Neural cell (in vitro differentiated cells): ENCODE data around the gene DPYD. TPM values are rescaled to one million over a fixed set of nuclear protein-coding genes. Genes with fewer than 3 reads are reported as not detected.

Source experiments
- H2AFZ ChIP-seq: fragments of 200-600, 300-800 bp; sonication (generic), shearing (Covaris generic); 2 replicates; pipeline ENCODE4 v1.6.0; 2014; ENCODE audit warnings: low read depth, mild to moderate bottlenecking, antibody characterized with exemption, low read length, moderate library complexity
- H3F3A ChIP-seq: fragments of 200-600 bp; shearing (Covaris generic); 2 replicates; pipeline ENCODE4 v1.6.1; 2016; ENCODE audit warnings: mild to moderate bottlenecking, moderate library complexity, mixed read lengths, antibody characterized with exemption, low read length; ENCODE audit not compliant: insufficient read depth, poor library complexity, severe bottlenecking
- H3K27ac ChIP-seq: fragments of 200-600, 300-800 bp; sonication (generic), shearing (Covaris generic); 2 replicates; pipeline ENCODE4 v1.5.1; 2014; ENCODE audit warnings: mild to moderate bottlenecking, low read length, moderate library complexity
- H3K27me3 ChIP-seq: fragments of 300-800, 200-600 bp; sonication (generic), shearing (Covaris generic); 2 replicates; pipeline ENCODE4 v1.6.0; 2014; ENCODE audit warnings: mild to moderate bottlenecking, low read depth, low read length, moderate library complexity; ENCODE audit not compliant: insufficient read depth
- H3K36me3 ChIP-seq: fragments of 300-800, 200-600 bp; sonication (generic), shearing (Covaris generic); 2 replicates; pipeline ENCODE4 v1.5.1; 2014; ENCODE audit warnings: mild to moderate bottlenecking, antibody characterized with exemption, low read length, moderate library complexity; ENCODE audit not compliant: insufficient read depth
- H3K4me2 ChIP-seq: fragments of 300-800, 200-600 bp; sonication (generic), shearing (Covaris generic); 2 replicates; pipeline ENCODE4 v1.6.0; 2014; ENCODE audit warnings: mild to moderate bottlenecking, low read length
- H3K4me3 ChIP-seq: fragments of 300-800, 200-600 bp; sonication (generic), shearing (Covaris generic); 2 replicates; pipeline ENCODE4 v1.5.1; 2014; ENCODE audit warnings: mild to moderate bottlenecking, low read length, moderate library complexity
- H3K79me2 ChIP-seq: fragments of 200-600 bp; shearing (Covaris generic); replicated peaks from 2 replicates; pipeline ENCODE4 v1.6.0; 2014; ENCODE audit warnings: mild to moderate bottlenecking, low read length, moderate library complexity; ENCODE audit not compliant: insufficient read depth
- H3K9ac ChIP-seq: fragments of 300-800, 200-600 bp; sonication (generic), shearing (Covaris generic); 2 replicates; pipeline ENCODE4 v1.6.1; 2016; ENCODE audit warnings: mild to moderate bottlenecking, low read length, mixed read lengths
- H3K9me2 ChIP-seq: fragments of 200-600 bp; shearing (Covaris generic); 2 replicates; pipeline ENCODE4 v1.6.1; 2016; ENCODE audit warnings: mild to moderate bottlenecking, low read length, mixed read lengths; ENCODE audit not compliant: insufficient read depth
- H3K9me3 ChIP-seq: fragments of 200-600, 300-800 bp; sonication (generic), shearing (Covaris generic); 2 replicates; pipeline ENCODE4 v1.6.1; 2016; ENCODE audit warnings: mild to moderate bottlenecking, mixed run types, low read length, moderate library complexity, mixed read lengths
- H4K20me1 ChIP-seq: fragments of 200-600 bp; shearing (Covaris generic); 2 replicates; pipeline ENCODE4 v1.6.1; 2016; ENCODE audit warnings: mild to moderate bottlenecking, mixed run types; ENCODE audit not compliant: insufficient read depth
- EP300 ChIP-seq: fragments of 450-650 bp; conservative IDR thresholded peaks from 2 replicates; pipeline ENCODE4 v1.6.1; 2014; ENCODE audit warnings: antibody characterized with exemption, mild to moderate bottlenecking, moderate library complexity; ENCODE audit not compliant: poor library complexity, severe bottlenecking
- EZH2 ChIP-seq: fragments of 200-600, 300-800 bp; shearing (Covaris generic), sonication (generic); IDR thresholded peaks from 2 replicates; pipeline ENCODE4 v1.6.1; 2014; ENCODE audit warnings: antibody characterized with exemption, low read length, borderline replicate concordance, mild to moderate bottlenecking; ENCODE audit not compliant: insufficient read depth, poor library complexity, severe bottlenecking
- MXI1 ChIP-seq: fragments of 450-650 bp; conservative IDR thresholded peaks from 2 replicates; pipeline ENCODE4 v1.6.1; 2014; ENCODE audit warnings: antibody characterized with exemption, mild to moderate bottlenecking; ENCODE audit not compliant: poor library complexity, severe bottlenecking
- POLR2AphosphoS5 ChIP-seq: IDR thresholded peaks from 2 replicates; pipeline ENCODE4 v1.6.1; 2012
- RAD21 ChIP-seq: fragments of 450-650 bp; conservative IDR thresholded peaks from 2 replicates; pipeline ENCODE4 v1.6.1; 2014; ENCODE audit warnings: antibody characterized with exemption, mild to moderate bottlenecking, moderate library complexity
- SMC3 ChIP-seq: fragments of 450-650 bp; conservative IDR thresholded peaks from 2 replicates; pipeline ENCODE4 v1.6.1; 2014; ENCODE audit warnings: antibody characterized with exemption, mild to moderate bottlenecking, moderate library complexity; ENCODE audit not compliant: poor library complexity
- TAF1 ChIP-seq: IDR thresholded peaks from 2 replicates; pipeline ENCODE4 v1.6.1; 2012; ENCODE audit warnings: low read depth
- polyA plus RNA-seq: library from polyadenylated mRNA; depleted of rRNA; stranded (reverse); fragments of >200 nt; gene quantifications from 2 replicates; pipeline ENCODE4 v1.2.3, GENCODE V29; 2014
- TF ChIP-seq, protein P1 (sequence below): fragments of 450-650 bp; IDR thresholded peaks from 2 replicates; pipeline ENCODE4 v1.5.1; 2014; ENCODE audit warnings: antibody characterized with exemption, mild to moderate bottlenecking, moderate library complexity; ENCODE audit not compliant: poor library complexity, severe bottlenecking
- TF ChIP-seq, protein P2 (sequence below): IDR thresholded peaks from 2 replicates; pipeline ENCODE4 v1.6.1; 2012; ENCODE audit warnings: borderline replicate concordance

Gene DPYD
- polyA plus RNA-seq, 1 donor from 2014 or later: 6.7 TPM

DNA sequence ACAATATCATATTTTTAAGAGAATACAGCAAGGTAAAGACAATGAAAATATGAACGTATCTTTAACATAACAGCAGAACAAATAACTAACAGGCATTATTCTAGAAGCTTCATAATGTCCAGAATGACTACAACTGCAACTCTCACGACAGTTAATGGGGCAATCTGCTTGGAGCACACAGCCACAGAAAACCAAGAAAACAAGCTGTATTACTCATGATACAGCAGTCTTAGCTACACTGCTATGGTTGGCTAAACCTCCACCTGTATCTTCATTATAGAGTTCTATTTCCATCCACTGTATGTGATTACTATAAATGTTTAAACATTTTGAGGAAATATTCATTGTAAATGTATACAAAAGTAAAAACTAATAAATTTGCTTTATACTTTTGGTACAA, 139.9 kb downstream of the DPYD start:
- Histone ChIP-seq H3K36me3 (no peaks in the 10 kb centered on the region), H3K9me3 (no peaks in the 10 kb centered on the region), H3K9ac (no peak overlapping the region), H2AFZ (no peak overlapping the region), H3K79me2 (no peaks in the 10 kb centered on the region), H4K20me1 (no peaks in the 10 kb centered on the region), H3F3A (no peaks in the 10 kb centered on the region), H3K9me2 (no peaks in the 10 kb centered on the region), H3K27me3 (no peaks in the 10 kb centered on the region), H3K4me2 (no peak overlapping the region), H3K4me3 (no peak overlapping the region), H3K27ac (no peak overlapping the region)
- TF ChIP-seq POLR2AphosphoS5 (no peak), EZH2 (no peak), MXI1 (no peak), EP300 (no peak), TAF1 (no peak), RAD21 (no peak), SMC3 (no peak)
- TF ChIP-seq, protein P1, sequence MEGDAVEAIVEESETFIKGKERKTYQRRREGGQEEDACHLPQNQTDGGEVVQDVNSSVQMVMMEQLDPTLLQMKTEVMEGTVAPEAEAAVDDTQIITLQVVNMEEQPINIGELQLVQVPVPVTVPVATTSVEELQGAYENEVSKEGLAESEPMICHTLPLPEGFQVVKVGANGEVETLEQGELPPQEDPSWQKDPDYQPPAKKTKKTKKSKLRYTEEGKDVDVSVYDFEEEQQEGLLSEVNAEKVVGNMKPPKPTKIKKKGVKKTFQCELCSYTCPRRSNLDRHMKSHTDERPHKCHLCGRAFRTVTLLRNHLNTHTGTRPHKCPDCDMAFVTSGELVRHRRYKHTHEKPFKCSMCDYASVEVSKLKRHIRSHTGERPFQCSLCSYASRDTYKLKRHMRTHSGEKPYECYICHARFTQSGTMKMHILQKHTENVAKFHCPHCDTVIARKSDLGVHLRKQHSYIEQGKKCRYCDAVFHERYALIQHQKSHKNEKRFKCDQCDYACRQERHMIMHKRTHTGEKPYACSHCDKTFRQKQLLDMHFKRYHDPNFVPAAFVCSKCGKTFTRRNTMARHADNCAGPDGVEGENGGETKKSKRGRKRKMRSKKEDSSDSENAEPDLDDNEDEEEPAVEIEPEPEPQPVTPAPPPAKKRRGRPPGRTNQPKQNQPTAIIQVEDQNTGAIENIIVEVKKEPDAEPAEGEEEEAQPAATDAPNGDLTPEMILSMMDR: no peak
- TF ChIP-seq, protein P2, sequence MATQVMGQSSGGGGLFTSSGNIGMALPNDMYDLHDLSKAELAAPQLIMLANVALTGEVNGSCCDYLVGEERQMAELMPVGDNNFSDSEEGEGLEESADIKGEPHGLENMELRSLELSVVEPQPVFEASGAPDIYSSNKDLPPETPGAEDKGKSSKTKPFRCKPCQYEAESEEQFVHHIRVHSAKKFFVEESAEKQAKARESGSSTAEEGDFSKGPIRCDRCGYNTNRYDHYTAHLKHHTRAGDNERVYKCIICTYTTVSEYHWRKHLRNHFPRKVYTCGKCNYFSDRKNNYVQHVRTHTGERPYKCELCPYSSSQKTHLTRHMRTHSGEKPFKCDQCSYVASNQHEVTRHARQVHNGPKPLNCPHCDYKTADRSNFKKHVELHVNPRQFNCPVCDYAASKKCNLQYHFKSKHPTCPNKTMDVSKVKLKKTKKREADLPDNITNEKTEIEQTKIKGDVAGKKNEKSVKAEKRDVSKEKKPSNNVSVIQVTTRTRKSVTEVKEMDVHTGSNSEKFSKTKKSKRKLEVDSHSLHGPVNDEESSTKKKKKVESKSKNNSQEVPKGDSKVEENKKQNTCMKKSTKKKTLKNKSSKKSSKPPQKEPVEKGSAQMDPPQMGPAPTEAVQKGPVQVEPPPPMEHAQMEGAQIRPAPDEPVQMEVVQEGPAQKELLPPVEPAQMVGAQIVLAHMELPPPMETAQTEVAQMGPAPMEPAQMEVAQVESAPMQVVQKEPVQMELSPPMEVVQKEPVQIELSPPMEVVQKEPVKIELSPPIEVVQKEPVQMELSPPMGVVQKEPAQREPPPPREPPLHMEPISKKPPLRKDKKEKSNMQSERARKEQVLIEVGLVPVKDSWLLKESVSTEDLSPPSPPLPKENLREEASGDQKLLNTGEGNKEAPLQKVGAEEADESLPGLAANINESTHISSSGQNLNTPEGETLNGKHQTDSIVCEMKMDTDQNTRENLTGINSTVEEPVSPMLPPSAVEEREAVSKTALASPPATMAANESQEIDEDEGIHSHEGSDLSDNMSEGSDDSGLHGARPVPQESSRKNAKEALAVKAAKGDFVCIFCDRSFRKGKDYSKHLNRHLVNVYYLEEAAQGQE: no peak

DNA sequence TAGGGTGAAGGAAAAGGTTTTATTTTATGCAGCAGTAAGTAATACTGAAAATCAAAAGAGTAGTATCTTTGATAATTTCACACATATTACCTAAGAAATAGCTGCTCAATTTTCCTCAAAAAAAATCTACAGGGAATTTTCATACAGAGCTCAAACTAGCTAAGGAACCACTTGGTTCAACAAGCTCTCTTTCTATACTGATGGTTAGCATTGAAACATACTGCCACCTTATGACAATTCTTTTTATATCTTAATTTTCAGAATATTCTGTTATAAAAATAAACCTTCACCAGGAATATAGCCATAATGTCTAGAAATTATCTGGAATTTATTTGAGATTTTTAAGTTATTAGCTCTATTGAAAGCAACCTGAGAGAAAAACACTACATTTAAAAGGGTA, 142.1 kb downstream of the DPYD start:
- Histone ChIP-seq H4K20me1 (no peaks in the 10 kb centered on the region), H3K27ac (no peak overlapping the region), H3K4me3 (no peak overlapping the region), H2AFZ (no peak overlapping the region), H3K79me2 (no peaks in the 10 kb centered on the region), H3F3A (no peaks in the 10 kb centered on the region), H3K9ac (no peak overlapping the region), H3K4me2 (no peak overlapping the region), H3K36me3 (no peaks in the 10 kb centered on the region), H3K9me2 (no peaks in the 10 kb centered on the region), H3K27me3 (no peaks in the 10 kb centered on the region), H3K9me3 (no peaks in the 10 kb centered on the region)
- no peak for TF ChIP-seq POLR2AphosphoS5
- TF ChIP-seq SMC3: peak; percentile 69
- TF ChIP-seq MXI1: no peak
- TF ChIP-seq, protein P2: no peak
- no peak for TF ChIP-seq TAF1
- TF ChIP-seq EP300: no peak
- TF ChIP-seq, protein P1: peak; percentile 57
- peak; percentile 72 for TF ChIP-seq RAD21
- no peak for TF ChIP-seq EZH2
